Left lung (tissue), 10 donors: ENCODE measurements around the gene CCDC91. TPM values are rescaled to one million over a fixed set of nuclear protein-coding genes. Genes with fewer than 3 reads are reported as not detected.

Experiments
- ATAC-seq: fragments of 200-7000 bp; cut with Tn5 transposase; one replicate; pipeline ENCODE4 v1.9.1; 2020; ENCODE audit warnings: moderate library complexity
- DNase-seq, 4 donors: peaks; one replicate each; pipeline ENCODE4 v3.0.0-alpha.2; 2013 to 2020
- H3K27ac ChIP-seq, 2 donors: fragments of 200-600 bp; sonication (generic) in 1 of 2; one replicate each; pipeline versions ENCODE4 v1.5.0 to v1.8.0; 2020 to 2021
- H3K27me3 ChIP-seq, 2 donors: fragments of 200-600 bp; sonication (generic) in 1 of 2; one replicate each; pipeline versions ENCODE4 v1.5.0 to v1.8.0; 2020 to 2021
- H3K36me3 ChIP-seq, 2 donors: fragments of 200-600 bp; sonication (generic) in 1 of 2; one replicate each; pipeline versions ENCODE4 v1.5.0 to v1.8.0; 2020 to 2021
- H3K4me1 ChIP-seq, 2 donors: fragments of 200-600 bp; one replicate each; pipeline ENCODE4 v1.8.0; 2021
- H3K4me3 ChIP-seq, 2 donors: fragments of 200-600 bp; sonication (generic) in 1 of 2; one replicate each; pipeline versions ENCODE4 v1.5.0 to v1.8.0; 2020 to 2021; ENCODE audit warnings: mild to moderate bottlenecking in 1 of 2
- H3K9me3 ChIP-seq, 2 donors: fragments of 200-600 bp; sonication (generic) in 1 of 2; one replicate each; pipeline versions ENCODE4 v1.5.0 to v1.8.0; 2020 to 2021
- intact Hi-C, 2 donors: fragments of 100-400 bp; cut with DNase I; formaldehyde crosslinking; loops; one replicate each; pipeline versions ENCODE4 v1.11.2 to v1.14.2; 2022
- polyA plus RNA-seq, 6 donors: library from polyadenylated mRNA; unstranded; fragments of 120-200 nt; gene quantifications; one replicate each; pipeline ENCODE4 v1.2.1, GENCODE V29; 2013; ENCODE audit not compliant: insufficient read length in 6 of 6
- total RNA-seq, 2 donors: library from RNA; stranded (reverse); fragmentation: NEBNext Ultra II Directional; extraction: Animal tissue kit (Norgen Biotek cat#: 25700); gene quantifications; one replicate each; pipeline ENCODE4 v1.2.1, GENCODE V29; 2021
- TF ChIP-seq, protein P1 (sequence below), 2 donors: fragments of 200-600 bp; sonication (generic) in 1 of 2; IDR thresholded peaks; one replicate each; pipeline versions ENCODE4 v1.5.0 to v1.8.0; 2021; ENCODE audit warnings: antibody characterized with exemption in 2 of 2
- donor health status: DM: no; HTN: yes; CAD: no.
- donor health status: DM: no; HTN: no; CAD: no.

The CCDC91 gene
- total and polyA plus RNA-seq, 8 donors, result 18.5 to 30.0 (median 26.2) TPM

DNA sequence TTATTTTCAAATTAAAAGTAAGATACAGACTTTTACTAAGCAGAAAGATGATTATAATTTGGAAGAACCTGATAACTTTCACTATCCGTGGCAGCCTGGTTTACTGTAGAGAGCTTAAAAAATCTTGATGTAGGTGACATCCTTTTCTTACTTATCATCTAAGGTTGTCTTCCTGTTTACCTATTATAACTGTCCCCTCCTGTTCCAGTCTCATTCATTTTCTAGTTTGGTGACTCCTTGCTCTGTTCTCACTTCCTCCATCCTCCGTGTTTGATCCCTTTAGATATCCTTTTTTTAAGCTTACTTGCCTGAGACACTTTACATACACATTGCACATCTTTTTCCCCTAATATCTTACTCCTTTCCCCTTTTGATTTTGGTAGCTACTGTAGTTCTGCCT lies 27.5 kb downstream of the CCDC91 start:
- ATAC-seq (no peak), DNase-seq (no peak)
- peaks cover 0 to 7% of the 10 kb centered on the region in 2 donors for H3K4me1 ChIP-seq
- no peaks in the 10 kb centered on the region for H3K27me3 ChIP-seq
- TF ChIP-seq, protein P1, sequence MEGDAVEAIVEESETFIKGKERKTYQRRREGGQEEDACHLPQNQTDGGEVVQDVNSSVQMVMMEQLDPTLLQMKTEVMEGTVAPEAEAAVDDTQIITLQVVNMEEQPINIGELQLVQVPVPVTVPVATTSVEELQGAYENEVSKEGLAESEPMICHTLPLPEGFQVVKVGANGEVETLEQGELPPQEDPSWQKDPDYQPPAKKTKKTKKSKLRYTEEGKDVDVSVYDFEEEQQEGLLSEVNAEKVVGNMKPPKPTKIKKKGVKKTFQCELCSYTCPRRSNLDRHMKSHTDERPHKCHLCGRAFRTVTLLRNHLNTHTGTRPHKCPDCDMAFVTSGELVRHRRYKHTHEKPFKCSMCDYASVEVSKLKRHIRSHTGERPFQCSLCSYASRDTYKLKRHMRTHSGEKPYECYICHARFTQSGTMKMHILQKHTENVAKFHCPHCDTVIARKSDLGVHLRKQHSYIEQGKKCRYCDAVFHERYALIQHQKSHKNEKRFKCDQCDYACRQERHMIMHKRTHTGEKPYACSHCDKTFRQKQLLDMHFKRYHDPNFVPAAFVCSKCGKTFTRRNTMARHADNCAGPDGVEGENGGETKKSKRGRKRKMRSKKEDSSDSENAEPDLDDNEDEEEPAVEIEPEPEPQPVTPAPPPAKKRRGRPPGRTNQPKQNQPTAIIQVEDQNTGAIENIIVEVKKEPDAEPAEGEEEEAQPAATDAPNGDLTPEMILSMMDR (IDR thresholded peaks at IDR 0.05), result no peak
- peaks cover 0 to 11% of the 10 kb centered on the region in 2 donors for H3K9me3 ChIP-seq
- intact Hi-C loops, result no loop called here
- no peak overlapping the region for H3K27ac ChIP-seq
- H3K36me3 ChIP-seq, result no peaks in the 10 kb centered on the region
- H3K4me3 ChIP-seq, result no peak overlapping the region

DNA sequence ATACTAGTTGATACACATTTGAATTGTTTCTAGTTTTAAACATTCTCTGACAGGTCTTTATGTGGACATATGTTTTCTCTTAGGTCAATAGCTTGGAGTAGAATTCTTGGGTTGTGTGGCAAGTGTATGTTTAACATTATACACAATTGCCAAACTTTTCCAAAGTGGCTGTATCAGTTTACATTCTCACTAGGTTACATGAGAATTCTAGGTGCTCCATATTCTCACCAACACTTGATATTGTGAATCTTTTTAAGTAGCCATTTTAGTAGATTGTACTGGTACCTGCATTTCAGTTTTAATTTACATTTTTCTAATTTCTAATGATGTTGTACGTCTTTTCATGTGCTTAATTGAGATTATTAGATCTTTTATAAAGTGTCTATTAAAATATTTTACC lies 28.6 kb downstream of the CCDC91 start:
- H3K27me3 ChIP-seq, result no peaks in the 10 kb centered on the region
- H3K27ac ChIP-seq, result no peak overlapping the region
- H3K9me3 ChIP-seq, result peaks cover 0 to 11% of the 10 kb centered on the region in 2 donors
- TF ChIP-seq, protein P1 (IDR thresholded peaks at IDR 0.05), result no peak
- no peaks in the 10 kb centered on the region for H3K36me3 ChIP-seq
- ATAC-seq (no peak), DNase-seq (no peak)
- no peak overlapping the region for H3K4me3 ChIP-seq
- H3K4me1 ChIP-seq, result peaks cover 0 to 9% of the 10 kb centered on the region in 2 donors
- intact Hi-C loops, result no loop called here

DNA sequence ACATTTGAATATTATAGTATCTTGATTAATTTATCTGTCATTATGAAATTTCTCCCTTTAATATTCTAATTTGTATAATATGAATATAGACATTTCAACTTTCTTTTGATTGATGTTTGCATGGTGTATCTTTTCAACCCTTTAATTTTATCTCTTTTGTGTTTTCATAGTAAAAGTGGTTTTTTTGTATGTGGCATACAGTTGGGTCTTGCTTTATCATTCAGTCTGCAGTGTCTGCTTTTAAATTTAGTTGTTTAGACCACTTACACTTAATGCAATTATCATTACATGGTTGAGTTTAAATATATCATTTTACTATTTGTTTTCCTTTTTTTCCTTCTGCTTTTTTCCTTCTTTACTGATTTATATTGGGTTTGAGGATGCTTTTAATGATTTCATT lies 29.6 kb downstream of the CCDC91 start:
- Histone ChIP-seq H3K27ac (no peak overlapping the region), H3K36me3 (no peaks in the 10 kb centered on the region), H3K4me3 (no peak overlapping the region), H3K27me3 (no peaks in the 10 kb centered on the region), H3K9me3 (peaks cover 0 to 11% of the 10 kb centered on the region in 2 donors), H3K4me1 (peaks cover 0 to 9% of the 10 kb centered on the region in 2 donors)
- TF ChIP-seq, protein P1 (IDR thresholded peaks at IDR 0.05), result no peak
- DNase-seq, result no peak
- intact Hi-C loops, result no loop called here
- ATAC-seq, result no peak

DNA sequence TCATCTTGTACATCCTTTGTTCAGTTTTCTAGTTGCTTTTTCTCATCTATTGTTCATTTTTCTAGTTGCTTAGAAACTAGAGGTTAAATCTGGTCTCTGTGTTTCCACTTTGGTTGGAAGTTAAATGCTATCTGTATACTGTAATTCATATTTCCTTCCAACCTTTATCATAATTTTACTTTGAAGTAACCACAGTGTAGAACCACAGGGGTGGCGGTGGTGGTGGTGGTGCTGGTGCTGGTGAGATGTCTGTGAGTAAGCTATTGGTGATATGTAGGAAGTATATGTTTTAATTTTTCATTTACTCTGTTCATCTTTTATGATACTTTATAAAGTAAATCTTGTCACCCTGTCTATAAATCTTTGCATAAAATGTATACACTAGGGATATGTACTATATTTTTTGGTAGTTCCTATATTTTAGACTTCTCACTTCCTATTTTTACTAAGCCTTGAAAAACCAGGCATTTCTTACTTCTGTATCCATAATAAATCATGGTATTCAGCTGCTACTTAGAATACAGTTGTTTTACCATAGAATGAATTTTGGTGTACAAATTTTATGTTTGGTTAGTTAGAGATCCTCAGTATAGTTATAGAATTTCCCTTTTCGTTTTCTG lies 31.9 kb downstream of the CCDC91 start:
- no peak for ATAC-seq
- intact Hi-C loops, result no loop called here
- H3K9me3 ChIP-seq, result peaks cover 0 to 11% of the 10 kb centered on the region in 2 donors
- no peak overlapping the region for H3K4me3 ChIP-seq
- TF ChIP-seq, protein P1 (IDR thresholded peaks at IDR 0.05), result no peak
- DNase-seq, result no peak
- H3K27me3 ChIP-seq, result no peaks in the 10 kb centered on the region
- peaks cover 0 to 9% of the 10 kb centered on the region in 2 donors for H3K4me1 ChIP-seq
- no peak overlapping the region for H3K27ac ChIP-seq
- no peaks in the 10 kb centered on the region for H3K36me3 ChIP-seq

DNA sequence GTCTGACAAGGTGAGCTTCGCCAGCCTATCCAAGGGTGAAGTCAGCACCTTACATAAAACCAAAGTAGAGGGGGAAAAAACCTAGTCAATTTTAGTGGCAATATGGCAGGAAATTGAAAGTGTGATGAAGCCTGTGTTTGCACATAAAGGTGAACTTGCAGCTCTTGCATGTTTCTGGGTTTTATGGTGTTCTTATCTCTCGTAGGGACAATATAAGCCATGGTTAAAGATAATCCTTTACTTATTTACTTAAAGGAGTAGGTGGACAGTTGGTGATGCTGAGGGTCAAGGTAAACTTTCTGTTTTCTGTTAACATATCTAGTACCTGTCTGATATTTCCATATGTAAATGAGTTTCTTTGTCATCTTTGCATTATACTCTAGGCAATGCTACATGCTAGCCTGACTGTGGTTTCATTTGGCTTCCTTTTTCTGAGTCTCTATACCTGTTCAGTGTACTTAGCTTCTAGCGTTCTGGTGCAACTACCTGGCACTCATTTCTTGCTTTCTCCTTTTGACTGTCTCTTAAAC lies 32.8 kb downstream of the CCDC91 start:
- peaks cover 0 to 11% of the 10 kb centered on the region in 2 donors for H3K9me3 ChIP-seq
- ATAC-seq, result no peak
- no peaks in the 10 kb centered on the region for H3K36me3 ChIP-seq
- TF ChIP-seq, protein P1 (IDR thresholded peaks at IDR 0.05), result no peak
- peaks cover 0 to 9% of the 10 kb centered on the region in 2 donors for H3K4me1 ChIP-seq
- H3K27me3 ChIP-seq, result no peaks in the 10 kb centered on the region
- no peak overlapping the region for H3K4me3 ChIP-seq
- H3K27ac ChIP-seq, result no peak overlapping the region
- intact Hi-C loops, result no loop called here
- no peak for DNase-seq
